Measurements from ENCODE around the gene LDLRAP1. TPM values are rescaled to one million over a fixed set of nuclear protein-coding genes. Genes with fewer than 3 reads are reported as not detected.
"Not testable (repeated sequence)": the region's sequence is repeated elsewhere in the genome, so short reads cannot be mapped to it uniquely, and the experiment has no call there.

The LDLRAP1 gene
- total RNA-seq, 1 experiment from 2014 or later, result 14.5 TPM

DNA sequence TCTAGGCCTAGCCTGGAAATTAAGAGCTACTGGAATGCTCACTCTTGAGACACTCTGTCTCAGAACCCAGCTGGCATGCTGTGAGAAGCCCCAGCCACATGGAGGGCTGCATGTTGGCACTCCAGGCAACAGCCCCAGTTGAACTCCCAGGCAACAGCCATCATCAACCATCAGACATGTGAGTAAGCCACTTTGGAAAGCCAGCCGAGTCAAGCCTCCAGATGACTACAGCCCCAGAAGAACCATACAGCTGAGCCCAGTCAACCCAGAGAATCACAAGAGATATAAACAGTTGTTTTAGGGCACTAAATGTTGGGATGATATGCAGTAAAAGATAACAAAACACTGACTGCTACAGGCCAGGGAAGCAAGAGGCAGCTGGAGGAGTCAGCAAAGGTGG lies 55.5 kb downstream of the LDLRAP1 start:
- no peak for DNase-seq
- TF ChIP-seq, protein P1, sequence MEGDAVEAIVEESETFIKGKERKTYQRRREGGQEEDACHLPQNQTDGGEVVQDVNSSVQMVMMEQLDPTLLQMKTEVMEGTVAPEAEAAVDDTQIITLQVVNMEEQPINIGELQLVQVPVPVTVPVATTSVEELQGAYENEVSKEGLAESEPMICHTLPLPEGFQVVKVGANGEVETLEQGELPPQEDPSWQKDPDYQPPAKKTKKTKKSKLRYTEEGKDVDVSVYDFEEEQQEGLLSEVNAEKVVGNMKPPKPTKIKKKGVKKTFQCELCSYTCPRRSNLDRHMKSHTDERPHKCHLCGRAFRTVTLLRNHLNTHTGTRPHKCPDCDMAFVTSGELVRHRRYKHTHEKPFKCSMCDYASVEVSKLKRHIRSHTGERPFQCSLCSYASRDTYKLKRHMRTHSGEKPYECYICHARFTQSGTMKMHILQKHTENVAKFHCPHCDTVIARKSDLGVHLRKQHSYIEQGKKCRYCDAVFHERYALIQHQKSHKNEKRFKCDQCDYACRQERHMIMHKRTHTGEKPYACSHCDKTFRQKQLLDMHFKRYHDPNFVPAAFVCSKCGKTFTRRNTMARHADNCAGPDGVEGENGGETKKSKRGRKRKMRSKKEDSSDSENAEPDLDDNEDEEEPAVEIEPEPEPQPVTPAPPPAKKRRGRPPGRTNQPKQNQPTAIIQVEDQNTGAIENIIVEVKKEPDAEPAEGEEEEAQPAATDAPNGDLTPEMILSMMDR (IDR thresholded peaks at IDR 0.05; ENCODE audit: insufficient read depth in 1 of 2, low read depth in 1 of 2, low read length in 1 of 2, severe bottlenecking in 1 of 2, unreplicated experiment in 1 of 2), result no peak
- Histone ChIP-seq H3K4me3 (ENCODE audit: low read depth, low read length) (no peak overlapping the region), H3K4me1 (no peaks in the 10 kb centered on the region), H3K36me3 (ENCODE audit: control insufficient read depth, insufficient read depth, low read length) (no peaks in the 10 kb centered on the region), H3K27me3 (replicated peaks; ENCODE audit: control insufficient read depth, insufficient read depth, low read length) (no peaks in the 10 kb centered on the region), H3K9me3 (no peaks in the 10 kb centered on the region)
- BruUV-seq (replicated peaks), result no TSS peak
- no peak overlapping the region for H3K27ac Mint-ChIP-seq (ENCODE audit: unreplicated experiment)
- H3K27me3 Mint-ChIP-seq (ENCODE audit: insufficient read depth, unreplicated experiment), result no peaks in the 10 kb centered on the region
- peaks cover 7% of the 10 kb centered on the region for H3K4me1 Mint-ChIP-seq (ENCODE audit: low read depth, unreplicated experiment)
- intact Hi-C loops (cut with micrococcal nuclease; ENCODE audit: unreplicated experiment), result no loop called here
- POLR2A ChIA-PET, result interaction anchor here (0.6 kb wide), 1 partner anchor 26 kb away, joined by 4 read pairs; no protein-coding TSS in a partner anchor
- H3K36me3 Mint-ChIP-seq (ENCODE audit: insufficient read depth, unreplicated experiment), result no peaks in the 10 kb centered on the region
- CTCF ChIA-PET, result interaction anchor here (1.6 kb wide), 1 partner anchor 9 kb away, joined by 7 read pairs; no protein-coding TSS in a partner anchor
- H3K9me3 Mint-ChIP-seq (ENCODE audit: unreplicated experiment), result peaks cover 25% of the 10 kb centered on the region
- H3K4me3 Mint-ChIP-seq (ENCODE audit: unreplicated experiment), result no peak overlapping the region

GRCh38 chr1:25599969-25600610 lies 56.7 kb downstream of the LDLRAP1 start:
- no TSS peak for BruUV-seq (replicated peaks)
- Mint-ChIP-seq H3K27me3 (ENCODE audit: insufficient read depth, unreplicated experiment) (no peaks in the 10 kb centered on the region), H3K9me3 (ENCODE audit: unreplicated experiment) (peaks cover 25% of the 10 kb centered on the region), H3K36me3 (ENCODE audit: insufficient read depth, unreplicated experiment) (no peaks in the 10 kb centered on the region), H3K4me1 (ENCODE audit: low read depth, unreplicated experiment) (peaks cover 7% of the 10 kb centered on the region), H3K27ac (ENCODE audit: unreplicated experiment) (no peak overlapping the region), H3K4me3 (ENCODE audit: unreplicated experiment) (no peak overlapping the region)
- H3K4me3 ChIP-seq (ENCODE audit: low read depth, low read length), result no peak overlapping the region
- intact Hi-C loops (cut with micrococcal nuclease; ENCODE audit: unreplicated experiment), result no loop called here
- TF ChIP-seq, protein P1 (IDR thresholded peaks at IDR 0.05; ENCODE audit: insufficient read depth in 1 of 2, low read depth in 1 of 2, low read length in 1 of 2, severe bottlenecking in 1 of 2, unreplicated experiment in 1 of 2), result no peak
- CTCF ChIA-PET, result no interaction called here
- H3K27me3 ChIP-seq (replicated peaks; ENCODE audit: control insufficient read depth, insufficient read depth, low read length), result no peaks in the 10 kb centered on the region
- no peak for DNase-seq
- no peaks in the 10 kb centered on the region for H3K4me1 ChIP-seq
- H3K9me3 ChIP-seq, result no peaks in the 10 kb centered on the region
- POLR2A ChIA-PET, result no interaction called here
- no peaks in the 10 kb centered on the region for H3K36me3 ChIP-seq (ENCODE audit: control insufficient read depth, insufficient read depth, low read length)

GRCh38 chr1:25600971-25601699 lies 57.7 kb downstream of the LDLRAP1 start:
- CTCF ChIA-PET; BruUV-seq (replicated peaks); H3K4me3 ChIP-seq (ENCODE audit: low read depth, low read length); H3K27me3 ChIP-seq (replicated peaks; ENCODE audit: control insufficient read depth, insufficient read depth, low read length); H3K27ac Mint-ChIP-seq (ENCODE audit: unreplicated experiment); H3K36me3 ChIP-seq (ENCODE audit: control insufficient read depth, insufficient read depth, low read length); POLR2A ChIA-PET; H3K4me3 Mint-ChIP-seq (ENCODE audit: unreplicated experiment); H3K27me3 Mint-ChIP-seq (ENCODE audit: insufficient read depth, unreplicated experiment); H3K9me3 ChIP-seq; H3K4me1 Mint-ChIP-seq (ENCODE audit: low read depth, unreplicated experiment); DNase-seq; intact Hi-C loops (cut with micrococcal nuclease; ENCODE audit: unreplicated experiment); H3K36me3 Mint-ChIP-seq (ENCODE audit: insufficient read depth, unreplicated experiment); H3K4me1 ChIP-seq: not testable (repeated sequence)
- H3K9me3 Mint-ChIP-seq (ENCODE audit: unreplicated experiment), result peaks cover 25% of the 10 kb centered on the region

DNA sequence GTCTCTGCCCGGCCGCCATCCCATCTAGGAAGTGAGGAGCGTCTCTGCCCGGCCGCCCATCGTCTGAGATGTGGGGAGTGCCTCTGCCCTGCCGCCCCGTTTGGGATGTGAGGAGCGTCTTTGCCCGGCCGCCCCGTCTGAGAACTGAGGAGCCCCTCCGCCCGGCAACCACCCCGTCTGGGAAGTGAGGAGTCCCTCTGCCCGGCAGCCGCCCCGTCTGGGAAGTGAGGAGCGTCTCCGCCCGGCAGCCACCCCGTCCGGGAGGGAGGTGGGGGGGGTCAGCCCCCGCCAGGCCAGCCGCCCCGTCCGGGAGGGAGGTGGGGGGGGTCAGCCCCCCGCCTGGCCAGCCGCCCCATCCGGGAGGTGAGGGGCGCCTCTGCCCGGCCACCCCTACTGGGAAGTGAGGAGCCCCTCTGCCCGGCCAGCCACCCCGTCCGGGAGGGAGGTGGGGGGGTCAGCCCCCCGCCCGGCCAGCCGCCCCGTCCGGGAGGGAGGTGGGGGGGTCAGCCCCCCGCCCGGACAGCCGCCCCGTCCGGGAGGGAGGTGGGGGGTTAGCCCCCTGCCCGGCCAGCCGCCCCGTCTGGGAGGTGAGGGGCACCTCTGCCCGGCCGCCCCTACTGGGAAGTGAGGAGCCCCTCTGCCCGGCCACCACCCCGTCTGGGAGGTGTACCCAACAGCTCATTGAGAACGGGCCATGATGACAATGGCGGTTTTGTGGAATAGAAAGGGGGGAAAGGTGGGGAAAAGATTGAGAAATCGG lies 60.6 kb downstream of the LDLRAP1 start:
- H3K9me3 ChIP-seq; H3K4me3 Mint-ChIP-seq (ENCODE audit: unreplicated experiment); H3K9me3 Mint-ChIP-seq (ENCODE audit: unreplicated experiment); POLR2A ChIA-PET; H3K4me1 ChIP-seq; intact Hi-C loops (cut with micrococcal nuclease; ENCODE audit: unreplicated experiment); BruUV-seq (replicated peaks); CTCF ChIA-PET; H3K4me3 ChIP-seq (ENCODE audit: low read depth, low read length); H3K4me1 Mint-ChIP-seq (ENCODE audit: low read depth, unreplicated experiment); H3K36me3 ChIP-seq (ENCODE audit: control insufficient read depth, insufficient read depth, low read length); H3K27me3 Mint-ChIP-seq (ENCODE audit: insufficient read depth, unreplicated experiment); H3K27ac Mint-ChIP-seq (ENCODE audit: unreplicated experiment); H3K27me3 ChIP-seq (replicated peaks; ENCODE audit: control insufficient read depth, insufficient read depth, low read length); H3K36me3 Mint-ChIP-seq (ENCODE audit: insufficient read depth, unreplicated experiment); DNase-seq: not testable (repeated sequence)

Measured in Caco-2 (cell line).